Mucosa of descending colon (tissue), 3 donors: ENCODE measurements around the gene MOCS2. TPM values are rescaled to one million over a fixed set of nuclear protein-coding genes. Genes with fewer than 3 reads are reported as not detected.

Source experiments
- ATAC-seq: fragments of 200-7000 bp; cut with Tn5 transposase; one replicate; pipeline ENCODE4 v1.9.1; 2020; ENCODE audit warnings: mild to moderate bottlenecking, moderate library complexity
- DNase-seq, 3 donors: peaks; one replicate each; pipeline ENCODE4 v3.0.0-alpha.2; 2020
- H3K36me3 ChIP-seq: fragments of 200-600 bp; one replicate; pipeline ENCODE4 v1.8.0; 2021; ENCODE audit warnings: low read depth, mild to moderate bottlenecking
- H3K4me1 ChIP-seq: fragments of 200-600 bp; one replicate; pipeline ENCODE4 v1.8.0; 2021; ENCODE audit warnings: low read depth, mild to moderate bottlenecking
- H3K4me3 ChIP-seq: fragments of 200-600 bp; one replicate; pipeline ENCODE4 v1.8.0; 2021; ENCODE audit warnings: mild to moderate bottlenecking
- H3K9me3 ChIP-seq: fragments of 200-600 bp; one replicate; pipeline ENCODE4 v1.8.0; 2021; ENCODE audit warnings: mild to moderate bottlenecking
- intact Hi-C, 2 donors: fragments of 100-400 bp; cut with DNase I in 1 of 2; cut with micrococcal nuclease in 1 of 2; formaldehyde crosslinking; loops; one replicate each; pipeline versions ENCODE4 v1.11.0 to v1.11.1; 2022; cut with DNase I, micrococcal nuclease
- total RNA-seq, 3 donors: library from RNA; stranded (reverse); fragmentation: NEBNext Ultra II Directional in 2 of 3; extraction: Animal tissue kit (Norgen Biotek cat#: 25700) in 2 of 3; gene quantifications; one replicate each; pipeline versions ENCODE4 v1.2.1 to v1.2.4, GENCODE V29; 2021 to 2023
- TF ChIP-seq, protein P1 (sequence below): fragments of 200-600 bp; IDR thresholded peaks from one replicate; pipeline ENCODE4 v1.8.0; 2022; ENCODE audit warnings: antibody characterized with exemption, mild to moderate bottlenecking
- donor health status: DM: no; HTN: no; CAD: no; lungs with moderate emphysema.
- donor health status: DM: no; HTN: no; CAD: no.
- donor health status: DM: no; HTN: yes; CAD: no.

MOCS2 gene
- total RNA-seq, 3 donors from 2014 or later = 16.7 to 48.7 (median 28.9) TPM

DNA sequence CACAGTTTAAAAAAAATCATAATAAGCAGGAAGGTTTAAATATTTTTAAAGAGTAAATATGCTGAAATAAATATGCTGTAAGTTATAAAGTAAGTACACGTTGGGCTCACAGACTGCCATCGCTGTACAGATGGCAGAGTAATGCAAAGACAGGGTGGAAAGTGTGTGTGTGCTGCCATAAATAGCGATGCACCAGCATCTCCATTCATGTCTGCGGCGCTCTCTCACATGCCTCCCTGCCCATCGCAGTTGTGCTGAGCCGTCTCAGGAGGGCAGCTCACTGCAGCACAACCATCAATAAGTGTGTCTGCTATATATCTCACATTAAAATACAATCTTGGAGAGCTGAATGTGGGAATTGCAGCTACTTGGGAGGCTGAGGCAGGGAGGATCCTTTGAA lies 14.3 kb downstream of the MOCS2 start:
- TF ChIP-seq, protein P1, sequence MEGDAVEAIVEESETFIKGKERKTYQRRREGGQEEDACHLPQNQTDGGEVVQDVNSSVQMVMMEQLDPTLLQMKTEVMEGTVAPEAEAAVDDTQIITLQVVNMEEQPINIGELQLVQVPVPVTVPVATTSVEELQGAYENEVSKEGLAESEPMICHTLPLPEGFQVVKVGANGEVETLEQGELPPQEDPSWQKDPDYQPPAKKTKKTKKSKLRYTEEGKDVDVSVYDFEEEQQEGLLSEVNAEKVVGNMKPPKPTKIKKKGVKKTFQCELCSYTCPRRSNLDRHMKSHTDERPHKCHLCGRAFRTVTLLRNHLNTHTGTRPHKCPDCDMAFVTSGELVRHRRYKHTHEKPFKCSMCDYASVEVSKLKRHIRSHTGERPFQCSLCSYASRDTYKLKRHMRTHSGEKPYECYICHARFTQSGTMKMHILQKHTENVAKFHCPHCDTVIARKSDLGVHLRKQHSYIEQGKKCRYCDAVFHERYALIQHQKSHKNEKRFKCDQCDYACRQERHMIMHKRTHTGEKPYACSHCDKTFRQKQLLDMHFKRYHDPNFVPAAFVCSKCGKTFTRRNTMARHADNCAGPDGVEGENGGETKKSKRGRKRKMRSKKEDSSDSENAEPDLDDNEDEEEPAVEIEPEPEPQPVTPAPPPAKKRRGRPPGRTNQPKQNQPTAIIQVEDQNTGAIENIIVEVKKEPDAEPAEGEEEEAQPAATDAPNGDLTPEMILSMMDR = no peak
- Histone ChIP-seq H3K4me3 (no peak overlapping the region), H3K4me1 (no peaks in the 10 kb centered on the region), H3K9me3 (no peaks in the 10 kb centered on the region), H3K36me3 (no peaks in the 10 kb centered on the region)
- intact Hi-C loops = loop anchor here in 1 of 2 donors (5.0 kb wide), 1 partner anchor 143 kb away; no protein-coding TSS in a partner anchor
- ATAC-seq = no peak
- DNase-seq = no peak

- Histone ChIP-seq H3K4me3 (no peak overlapping the region), H3K9me3 (no peaks in the 10 kb centered on the region), H3K4me1 (no peaks in the 10 kb centered on the region), H3K36me3 (no peaks in the 10 kb centered on the region)
- DNase-seq = no peak
- intact Hi-C loops = no loop called here
- no peak for ATAC-seq
- TF ChIP-seq, protein P1 = no peak
These were observed 17.3 kb downstream of the MOCS2 start for GRCh38 chr5:53092242-53092641.

- Histone ChIP-seq H3K9me3 (no peaks in the 10 kb centered on the region), H3K4me1 (no peaks in the 10 kb centered on the region), H3K36me3 (no peaks in the 10 kb centered on the region), H3K4me3 (no peak overlapping the region)
- intact Hi-C loops = no loop called here
- ATAC-seq (no peak), DNase-seq (no peak)
- TF ChIP-seq, protein P1 = no peak
These were observed 18.3 kb downstream of the MOCS2 start for GRCh38 chr5:53091289-53091688.

DNA sequence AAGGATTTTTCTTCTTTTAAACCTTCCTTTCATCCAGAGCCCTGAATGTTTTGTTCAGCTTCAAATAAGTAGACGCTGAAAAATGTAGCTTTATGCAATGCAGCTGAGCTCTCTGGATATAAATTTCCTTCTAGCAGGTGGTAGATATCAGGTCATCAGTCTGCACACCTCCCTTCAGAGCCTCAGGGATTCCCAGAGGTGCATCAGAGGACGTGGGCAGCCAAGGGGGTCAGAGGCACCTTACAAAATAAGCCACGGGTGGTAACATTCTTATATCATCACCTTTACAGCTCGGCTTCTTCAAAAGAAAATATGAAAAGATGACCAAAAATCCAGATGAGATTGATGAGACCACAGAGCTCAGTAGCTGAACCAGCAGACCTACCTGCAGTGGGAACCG lies 19.3 kb downstream of the MOCS2 start:
- intact Hi-C loops = no loop called here
- no peaks in the 10 kb centered on the region for H3K36me3 ChIP-seq
- TF ChIP-seq, protein P1 = no peak
- DNase-seq = no peak
- H3K9me3 ChIP-seq = no peaks in the 10 kb centered on the region
- H3K4me3 ChIP-seq = no peak overlapping the region
- no peaks in the 10 kb centered on the region for H3K4me1 ChIP-seq
- ATAC-seq = no peak

GRCh38 chr5:53089481-53089991 lies 20.0 kb downstream of the MOCS2 start:
- no peaks in the 10 kb centered on the region for H3K9me3 ChIP-seq
- DNase-seq = no peak
- intact Hi-C loops = no loop called here
- no peaks in the 10 kb centered on the region for H3K4me1 ChIP-seq
- TF ChIP-seq, protein P1 = no peak
- H3K4me3 ChIP-seq = no peak overlapping the region
- H3K36me3 ChIP-seq = no peaks in the 10 kb centered on the region
- ATAC-seq = no peak

DNA sequence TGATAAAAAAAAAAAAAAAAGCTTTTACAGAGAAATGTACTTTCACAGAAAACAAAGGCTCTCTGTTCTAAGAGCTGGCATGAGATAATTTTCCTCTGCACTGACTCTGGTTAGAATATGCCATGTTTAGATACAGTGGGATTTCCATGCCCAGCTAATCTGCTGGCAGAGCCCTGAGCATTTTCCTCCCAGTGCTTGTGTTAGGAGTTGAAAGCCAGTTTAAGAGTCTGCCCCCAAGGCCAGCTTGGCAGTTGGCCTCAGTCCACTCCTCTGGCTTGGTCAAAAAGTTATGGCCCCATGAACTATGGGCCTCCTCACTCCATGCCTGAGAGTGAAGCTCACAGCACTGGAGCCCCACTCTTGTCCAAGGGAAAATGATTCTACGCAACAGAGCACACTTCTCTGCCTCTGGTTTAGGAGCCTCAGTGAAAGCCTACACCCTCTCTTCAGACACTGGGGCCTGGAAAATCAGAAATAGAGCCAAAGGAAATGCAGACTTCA lies 21.9 kb downstream of the MOCS2 start:
- H3K36me3 ChIP-seq = no peaks in the 10 kb centered on the region
- intact Hi-C loops = no loop called here
- DNase-seq = no peak
- no peaks in the 10 kb centered on the region for H3K4me1 ChIP-seq
- no peak for ATAC-seq
- no peak overlapping the region for H3K4me3 ChIP-seq
- H3K9me3 ChIP-seq = no peaks in the 10 kb centered on the region
- TF ChIP-seq, protein P1 = no peak
